Tibial nerve (tissue), 3 donors: ENCODE measurements around the gene ADK.

Experiments used
- CTCF ChIP-seq, 5 experiments: fragments of 200-600 bp in 3 of 5; fragments of 450-650 bp in 2 of 5; sonication (generic) in 3 of 5; IDR thresholded peaks; one replicate each; pipeline ENCODE4 v1.5.1; 2016 to 2019; ENCODE audit warnings: antibody characterized with exemption in 5 of 5, mild to moderate bottlenecking in 3 of 5, moderate library complexity in 2 of 5
- POLR2A ChIP-seq, 2 donors: fragments of 450-650 bp; IDR thresholded peaks; one replicate each; pipeline ENCODE4 v1.6.1; 2017; ENCODE audit warnings: antibody characterized with exemption in 2 of 2, mild to moderate bottlenecking in 2 of 2, moderate library complexity in 2 of 2

GRCh38 chr10:74675484-74675883 lies 524.5 kb downstream of the ADK start:
- TF ChIP-seq CTCF (IDR thresholded peaks at IDR 0.05) (no peak), POLR2A (IDR thresholded peaks at IDR 0.05) (no peak)
